Measurements from ENCODE around the gene AAK1.
"Not testable (repeated sequence)": the region's sequence is repeated elsewhere in the genome, so short reads cannot be mapped to it uniquely, and the experiment has no call there.

AAK1 gene

DNA sequence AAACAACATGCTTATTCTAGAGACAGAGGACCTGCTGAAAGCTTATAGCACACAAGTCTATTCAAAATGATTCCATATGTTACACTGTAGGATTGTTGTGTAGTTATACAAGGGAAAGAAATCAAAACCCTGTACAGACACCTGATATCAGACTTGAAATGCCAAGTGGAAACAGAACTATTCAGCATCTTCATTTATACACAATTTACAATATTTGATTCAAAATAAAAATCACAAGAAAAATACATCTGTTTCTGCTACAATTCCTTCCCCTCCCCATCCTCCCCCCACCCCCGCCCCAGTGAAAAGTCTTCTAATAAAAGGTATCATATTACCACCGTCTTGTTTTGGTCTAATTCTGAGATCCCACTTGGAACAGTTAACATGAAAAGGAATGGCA lies 168.9 kb downstream of the AAK1 start:
- DNase-seq = no peak

- no peak for DNase-seq
These were observed 171.7 kb downstream of the AAK1 start for GRCh38 chr2:69471793-69472192.

GRCh38 chr2:69470911-69471310 lies 172.6 kb downstream of the AAK1 start:
- no peak for DNase-seq

DNA sequence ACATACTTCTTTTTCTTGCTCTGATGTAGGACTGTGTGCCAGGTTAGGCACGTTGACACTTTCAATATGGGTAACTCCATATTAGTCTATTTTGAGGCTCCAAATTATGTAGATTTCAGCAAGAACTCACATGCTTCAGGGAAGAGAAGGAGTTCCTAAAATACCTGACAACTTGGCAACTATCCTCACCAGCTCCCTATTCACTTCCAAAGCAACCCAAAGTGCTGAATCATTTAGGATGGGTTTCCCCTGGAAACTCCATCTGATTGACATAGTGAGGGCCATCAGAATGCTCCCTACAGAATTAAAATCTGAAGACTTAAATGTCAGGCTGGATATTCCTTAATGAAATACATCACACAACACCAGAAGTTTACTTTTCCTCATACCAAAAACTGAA lies 173.8 kb downstream of the AAK1 start:
- no peak for DNase-seq

DNA sequence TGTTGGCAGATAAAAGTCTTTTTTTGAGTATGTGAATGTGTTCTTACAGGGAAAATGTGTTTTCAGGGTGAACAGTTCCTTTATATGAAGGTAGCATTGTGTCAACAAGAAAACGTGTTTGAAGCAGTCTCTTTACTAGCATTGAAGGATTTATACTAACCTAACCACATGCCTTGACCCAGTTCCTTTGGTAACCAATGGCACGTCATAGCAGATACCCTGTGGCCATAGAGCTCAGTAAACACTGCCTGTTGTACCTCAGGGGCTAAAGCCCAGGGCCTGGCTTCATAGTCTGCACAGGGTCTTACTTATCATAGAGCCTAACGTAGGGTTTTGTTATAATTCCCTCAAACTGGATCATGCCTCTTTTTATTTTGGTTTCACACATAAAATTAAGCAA lies 174.2 kb downstream of the AAK1 start:
- no peak for DNase-seq

DNA sequence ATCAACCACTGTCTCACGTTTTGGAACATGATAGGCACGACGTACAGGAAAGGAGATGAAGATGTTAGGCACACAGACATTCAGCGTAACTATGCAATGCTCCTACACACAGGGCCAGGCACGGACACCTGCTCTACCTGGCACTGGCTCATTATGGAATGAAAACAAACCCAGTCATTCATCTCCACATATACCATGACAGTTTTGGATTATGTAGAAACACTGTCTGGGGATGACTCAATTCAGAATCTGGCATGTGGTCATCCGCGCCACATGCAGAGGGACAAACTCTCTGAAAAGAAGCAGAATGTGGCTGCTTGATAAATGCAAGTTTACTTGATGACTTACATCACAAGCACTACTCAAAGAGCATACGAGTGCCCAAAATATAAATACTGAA lies 176.8 kb downstream of the AAK1 start:
- no peak for DNase-seq

DNA sequence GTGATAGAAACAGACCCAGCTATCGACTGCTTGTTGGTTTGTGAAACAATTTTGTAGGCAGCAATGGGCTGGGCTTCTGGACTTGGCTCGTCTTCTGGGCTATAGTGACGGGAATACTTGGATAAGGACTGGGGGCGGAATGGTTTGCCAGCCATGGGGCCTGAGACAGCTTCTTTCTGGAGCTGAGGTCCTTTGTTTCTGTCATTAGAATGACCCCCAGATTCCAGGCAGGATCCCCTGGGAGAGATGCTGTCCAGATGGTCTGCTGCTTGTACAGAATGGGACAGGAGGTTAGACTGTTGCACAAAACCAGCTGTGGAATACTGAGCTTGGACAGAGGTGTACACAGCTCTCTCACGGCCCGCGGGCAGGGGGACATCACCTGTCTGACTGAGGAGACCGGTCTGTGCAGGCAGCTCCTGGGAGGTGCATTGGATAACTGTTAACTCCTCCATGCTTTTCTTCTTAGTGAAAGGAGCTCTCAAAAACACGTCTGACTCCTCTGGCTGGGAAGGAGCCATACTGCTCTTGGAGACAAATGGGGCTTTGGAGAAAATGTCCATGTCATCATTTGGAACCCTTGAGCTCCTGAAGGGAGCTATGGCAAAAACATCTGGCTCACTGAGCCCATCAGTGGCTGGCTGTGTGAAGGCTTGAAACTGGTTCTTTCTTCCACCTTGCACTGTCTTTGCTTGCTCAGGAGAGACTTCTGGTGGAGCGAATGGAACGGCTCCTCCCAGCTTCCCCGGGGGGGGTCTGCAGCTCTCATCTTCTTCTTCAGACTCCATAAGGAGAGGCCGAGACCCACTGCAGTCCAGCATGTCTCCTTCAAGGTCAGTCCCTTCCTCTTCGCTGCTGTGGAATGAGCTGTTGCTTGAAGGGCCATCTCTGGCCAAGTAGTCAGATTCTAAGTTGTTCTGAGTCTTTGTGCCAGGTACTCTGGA lies 177.8 kb downstream of the AAK1 start:
- no peak for DNase-seq

DNA sequence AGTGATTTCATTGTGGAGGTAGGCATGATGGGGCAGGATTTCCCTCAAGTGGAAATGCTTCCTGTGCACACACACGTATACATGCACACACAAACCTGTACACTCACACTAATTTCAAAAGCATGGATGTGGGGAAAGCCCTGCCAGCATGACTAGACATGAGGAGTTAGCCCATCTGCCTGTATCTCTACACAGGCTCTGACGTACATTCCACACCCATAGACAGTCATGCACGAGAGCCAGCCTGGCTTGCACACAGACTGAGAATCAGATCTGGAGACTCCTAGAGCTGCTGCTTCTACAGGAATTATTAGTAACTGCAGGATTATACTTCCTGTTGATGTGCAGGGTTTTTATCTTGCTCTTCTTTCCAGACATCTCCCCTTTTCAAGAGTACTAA lies 179.0 kb downstream of the AAK1 start:
- no peak for DNase-seq

GRCh38 chr2:69462780-69463179 lies 180.8 kb downstream of the AAK1 start:
- DNase-seq = no peak

GRCh38 chr2:69461404-69461803 lies 182.1 kb downstream of the AAK1 start:
- DNase-seq = no peak

GRCh38 chr2:69459936-69460335 lies 183.6 kb downstream of the AAK1 start:
- DNase-seq = no peak

GRCh38 chr2:69456950-69457445 lies 186.5 kb downstream of the AAK1 start:
- no peak for DNase-seq

GRCh38 chr2:69456154-69456553 lies 187.4 kb downstream of the AAK1 start:
- DNase-seq = no peak

DNA sequence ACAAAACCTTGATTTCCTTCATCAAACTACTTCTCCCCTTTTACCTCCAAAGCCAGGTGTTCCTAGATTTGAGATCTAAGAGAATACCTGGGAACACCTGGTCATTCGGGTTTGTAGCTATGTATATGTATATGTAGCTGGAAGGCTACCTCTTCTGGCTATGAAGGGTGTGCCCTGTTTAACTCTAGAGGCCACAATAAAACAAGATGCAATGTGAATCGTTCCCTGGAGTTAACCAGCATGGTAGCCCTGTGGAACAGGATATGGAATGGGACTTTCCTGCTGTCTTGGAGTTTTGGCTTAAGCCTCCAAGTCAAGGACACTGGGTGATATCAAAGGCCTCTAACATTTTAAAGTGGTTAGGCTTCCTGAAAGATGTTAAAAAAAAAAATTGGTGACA lies 188.6 kb downstream of the AAK1 start:
- DNase-seq = no peak

GRCh38 chr2:69453475-69454129 lies 189.9 kb downstream of the AAK1 start:
- DNase-seq = no peak

- DNase-seq = no peak
These were observed 190.9 kb downstream of the AAK1 start for GRCh38 chr2:69452687-69453086.

- no peak for DNase-seq
These were observed 192.7 kb downstream of the AAK1 start for GRCh38 chr2:69450735-69451416.

GRCh38 chr2:69449906-69450305 lies 193.6 kb downstream of the AAK1 start:
- no peak for DNase-seq

DNA sequence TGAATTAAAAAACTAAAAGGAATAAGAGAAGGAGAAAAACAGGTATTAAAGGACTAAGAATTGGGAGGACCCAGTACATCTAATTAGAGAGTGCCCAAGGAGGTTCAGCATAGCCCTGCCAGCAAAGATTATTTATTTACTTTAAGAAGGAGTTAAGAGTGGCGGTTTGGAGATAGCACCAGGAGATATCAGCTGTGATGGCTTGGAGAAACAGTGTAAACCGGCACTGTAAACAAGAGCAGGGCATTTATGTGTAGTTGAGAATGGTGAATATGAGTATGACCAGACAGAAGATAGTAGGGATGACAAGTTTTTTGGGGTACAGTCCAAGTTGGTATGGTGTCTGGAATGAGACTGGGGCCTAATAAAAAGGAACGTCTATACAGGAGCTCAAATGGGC lies 199.9 kb downstream of the AAK1 start:
- DNase-seq = not testable (repeated sequence)

- not testable (repeated sequence) for DNase-seq
These were observed 204.0 kb downstream of the AAK1 start for GRCh38 chr2:69439499-69439898.

DNA sequence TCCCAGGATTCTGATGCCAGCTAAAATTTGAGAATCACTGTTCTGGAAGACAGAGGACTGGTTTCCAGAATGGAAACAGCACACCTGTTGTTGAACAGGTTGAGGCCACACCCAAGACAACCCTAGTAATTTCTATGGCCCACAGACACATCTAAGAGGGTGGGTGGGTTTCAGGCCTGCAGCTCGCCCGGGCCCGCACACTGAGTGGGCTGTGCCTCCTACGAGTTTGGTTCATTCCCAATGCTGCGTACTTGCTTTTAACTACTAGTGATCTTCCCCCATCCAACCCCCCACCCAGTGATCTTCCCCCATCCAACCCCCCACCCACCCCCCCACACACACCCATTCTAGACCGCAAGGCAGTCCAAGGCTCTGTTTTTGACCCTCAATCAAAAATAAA lies 205.0 kb downstream of the AAK1 start:
- DNase-seq = no peak

DNA sequence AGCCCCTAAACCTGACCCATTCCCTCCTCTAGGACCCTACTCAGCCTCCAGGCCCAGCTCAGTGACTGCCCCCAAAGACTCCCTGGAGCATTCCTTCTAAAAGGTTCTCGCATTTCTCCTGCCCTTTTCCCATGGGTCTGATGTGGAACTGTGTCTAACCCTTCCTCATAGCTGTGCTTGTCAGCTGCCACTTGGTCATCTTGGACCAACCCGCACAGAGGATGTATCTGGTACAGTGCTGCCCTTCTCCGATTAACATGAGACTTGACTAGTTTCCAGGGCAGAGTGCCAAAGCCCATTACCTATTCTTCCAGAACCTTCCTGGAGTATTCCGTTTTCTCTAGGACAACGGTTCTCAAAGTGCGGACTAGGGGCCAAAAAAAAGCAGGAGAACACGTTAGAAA lies 205.8 kb downstream of the AAK1 start:
- no peak for DNase-seq

DNA sequence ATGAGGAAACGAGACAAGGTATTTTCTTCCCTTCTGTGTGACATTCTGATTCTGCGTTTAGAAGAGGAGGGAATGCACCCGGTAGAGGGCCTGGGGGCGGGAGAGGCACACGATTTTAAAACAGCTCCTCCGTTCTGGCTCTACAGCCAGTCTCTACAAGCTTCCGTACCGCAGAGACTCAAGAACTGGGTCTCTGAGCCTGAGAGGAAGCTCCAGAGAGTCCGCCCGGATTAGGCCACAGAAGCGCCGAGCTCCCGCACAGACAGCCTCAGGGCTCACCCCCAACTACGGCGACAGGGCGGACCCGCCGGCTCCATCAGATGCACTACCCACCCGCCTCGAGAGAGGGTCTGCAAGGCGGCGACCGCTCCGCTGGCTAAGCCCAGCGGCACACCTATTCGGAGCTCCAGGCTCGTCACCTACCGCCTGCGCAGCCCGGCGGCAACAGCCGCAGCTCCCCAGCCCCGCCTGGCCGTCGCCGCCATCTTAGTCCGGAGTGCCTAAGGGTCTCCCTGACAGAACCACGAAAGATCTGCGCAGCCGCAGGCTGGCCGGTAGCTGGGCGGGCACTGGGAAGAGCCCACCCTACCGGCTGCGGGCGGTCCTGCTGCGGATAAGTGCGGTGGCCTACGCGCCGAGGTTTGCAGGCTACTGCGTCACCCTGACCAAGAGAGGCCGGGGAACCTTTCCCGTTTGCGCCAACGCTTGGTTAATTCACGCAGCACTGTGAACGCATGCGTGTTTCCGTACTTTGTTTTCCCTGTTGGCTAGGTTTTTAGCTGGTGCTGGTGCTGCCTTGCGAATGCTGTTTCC lies 206.4 kb downstream of the AAK1 start, which contains the start of gene NFU1:
Gene NFU1, minus strand, starts transcription at position 498 of the 813 bp plus-strand sequence. Its CDS starts 13 bp downstream, at position 485.
- DNase-seq = peak; percentile 80
